HG03039 (cell line): Measurements from ENCODE around the gene CLEC2D.
"Not testable (repeated sequence)": the region's sequence is repeated elsewhere in the genome, so short reads cannot be mapped to it uniquely, and the experiment has no call there.

ENCODE experiments used
- ATAC-seq: cut with Tn5 transposase; IDR thresholded peaks from one replicate; pipeline ENCODE4 v1.9.1; 2021; ENCODE audit warnings: mild to moderate bottlenecking, moderate library complexity; ENCODE audit not compliant: unreplicated experiment

Gene CLEC2D

GRCh38 chr12:9699269-9699897 lies 29.9 kb downstream of the CLEC2D start:
- no peak for ATAC-seq

DNA sequence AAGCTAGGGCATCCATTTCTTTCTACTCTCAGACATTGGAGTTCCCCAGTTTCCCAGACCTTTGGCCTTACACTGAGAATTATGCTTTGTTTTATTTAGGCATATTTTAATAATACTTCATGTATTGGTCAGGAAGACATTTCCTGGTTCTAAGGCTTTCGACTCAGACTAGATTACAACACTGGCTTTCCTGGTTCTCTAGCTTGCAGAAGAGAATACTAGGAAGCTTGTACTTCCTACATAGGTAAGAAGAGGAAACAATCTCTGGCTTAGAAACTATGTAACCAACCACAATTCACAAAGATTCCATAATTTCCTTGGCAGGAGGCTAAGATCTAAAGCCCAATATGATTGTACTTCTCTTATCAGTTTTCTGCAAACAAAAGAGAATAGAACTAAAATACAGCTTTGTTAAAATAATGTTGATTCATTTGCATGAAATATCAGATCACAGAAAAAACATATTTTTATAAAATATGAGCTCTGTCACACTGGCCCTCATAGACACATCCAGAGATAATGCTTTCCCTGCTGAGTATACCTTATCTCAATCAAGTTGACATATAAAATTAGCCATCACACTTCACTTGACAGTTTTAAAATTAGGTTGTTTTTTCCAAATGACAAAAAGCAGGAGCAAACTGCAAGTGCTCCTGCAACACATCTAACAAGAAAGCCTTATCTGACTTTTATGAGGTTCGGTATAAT lies 30.5 kb downstream of the CLEC2D start:
- no peak for ATAC-seq

DNA sequence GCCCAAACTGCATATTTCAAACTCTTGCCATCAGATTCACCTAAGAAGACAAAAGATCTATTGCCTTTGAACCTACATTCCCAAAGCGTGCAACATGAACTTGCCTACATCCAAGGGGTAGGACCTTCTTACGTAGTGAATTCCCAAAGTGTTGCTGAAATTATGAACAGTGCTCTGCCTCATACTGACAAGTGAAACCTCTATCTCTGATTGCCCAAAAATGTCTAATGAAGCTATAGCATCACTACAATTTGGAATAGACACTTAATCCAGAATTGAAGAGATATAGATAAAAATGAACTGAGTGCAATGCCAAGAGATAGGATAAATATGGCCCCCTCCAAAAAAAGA lies 31.1 kb downstream of the CLEC2D start:
- ATAC-seq, result no peak

DNA sequence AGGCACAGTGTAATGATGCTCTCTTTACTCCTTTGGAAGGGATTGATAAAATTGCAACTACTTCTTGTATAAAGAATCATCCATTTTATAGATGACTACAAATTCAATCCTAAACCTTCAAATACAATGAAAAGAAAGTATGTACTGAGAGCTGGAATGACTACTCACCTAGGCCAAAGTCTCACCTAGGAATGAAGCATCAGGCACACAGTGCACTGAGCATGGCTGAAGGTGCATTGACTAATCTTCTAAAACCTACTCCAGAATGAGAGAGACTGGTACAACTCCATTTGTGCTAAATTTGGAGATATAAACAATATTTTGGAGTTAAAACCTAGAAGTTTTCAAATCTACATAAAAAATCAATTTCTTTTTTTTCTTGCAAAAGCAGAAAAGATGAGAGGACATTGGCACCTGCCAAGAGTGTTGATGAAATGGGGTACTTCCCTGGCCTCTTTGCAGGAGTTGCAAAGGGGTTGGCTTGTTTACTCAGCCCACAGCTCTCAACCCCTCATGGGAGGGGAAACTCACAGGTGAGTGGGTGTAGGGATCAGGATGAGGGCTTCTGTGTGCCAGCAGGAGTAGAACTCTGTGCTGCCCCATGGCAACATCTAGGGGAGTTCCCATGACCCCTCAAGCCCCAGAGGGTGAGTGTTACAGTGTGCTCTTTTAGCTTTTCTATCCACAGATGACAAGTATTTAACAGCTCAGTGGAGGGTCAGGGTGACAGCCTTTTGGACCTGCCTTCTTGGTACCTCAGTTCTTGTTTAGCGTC lies 32.1 kb downstream of the CLEC2D start:
- ATAC-seq, result no peak

- ATAC-seq, result no peak
These were observed 32.7 kb downstream of the CLEC2D start for GRCh38 chr12:9702255-9702654.

GRCh38 chr12:9704561-9704960 lies 35.0 kb downstream of the CLEC2D start:
- ATAC-seq, result not testable (repeated sequence)

DNA sequence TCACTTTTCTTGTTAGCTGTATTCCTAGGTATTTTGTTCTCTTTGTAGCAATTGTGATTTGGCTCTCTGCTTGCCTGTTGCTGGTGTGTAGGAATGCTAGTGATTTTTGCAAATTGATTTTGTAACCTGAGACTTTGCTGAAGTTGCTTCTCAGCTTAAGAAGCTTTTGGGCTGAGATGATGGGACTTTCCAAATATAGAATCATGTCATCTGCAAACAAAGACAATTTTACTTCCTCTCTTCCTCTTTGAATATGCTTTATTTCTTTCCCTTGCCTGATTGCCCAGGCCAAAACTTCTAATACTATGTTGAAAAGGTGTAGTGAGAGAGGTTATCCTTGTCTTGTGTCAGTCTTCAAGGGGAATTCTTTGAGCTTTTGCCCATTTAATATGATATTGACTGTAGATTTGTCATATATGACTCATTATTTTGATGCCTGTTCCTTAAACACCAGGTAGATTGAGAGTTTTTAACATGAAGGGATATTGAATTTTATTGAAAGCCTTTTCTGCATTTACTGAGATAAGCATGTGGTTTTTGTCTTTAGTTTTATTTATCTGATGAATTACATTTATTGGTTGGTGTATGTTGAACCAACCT lies 36.7 kb downstream of the CLEC2D start:
- no peak for ATAC-seq

- ATAC-seq, result no peak
These were observed 37.8 kb downstream of the CLEC2D start for GRCh38 chr12:9707356-9707755.

DNA sequence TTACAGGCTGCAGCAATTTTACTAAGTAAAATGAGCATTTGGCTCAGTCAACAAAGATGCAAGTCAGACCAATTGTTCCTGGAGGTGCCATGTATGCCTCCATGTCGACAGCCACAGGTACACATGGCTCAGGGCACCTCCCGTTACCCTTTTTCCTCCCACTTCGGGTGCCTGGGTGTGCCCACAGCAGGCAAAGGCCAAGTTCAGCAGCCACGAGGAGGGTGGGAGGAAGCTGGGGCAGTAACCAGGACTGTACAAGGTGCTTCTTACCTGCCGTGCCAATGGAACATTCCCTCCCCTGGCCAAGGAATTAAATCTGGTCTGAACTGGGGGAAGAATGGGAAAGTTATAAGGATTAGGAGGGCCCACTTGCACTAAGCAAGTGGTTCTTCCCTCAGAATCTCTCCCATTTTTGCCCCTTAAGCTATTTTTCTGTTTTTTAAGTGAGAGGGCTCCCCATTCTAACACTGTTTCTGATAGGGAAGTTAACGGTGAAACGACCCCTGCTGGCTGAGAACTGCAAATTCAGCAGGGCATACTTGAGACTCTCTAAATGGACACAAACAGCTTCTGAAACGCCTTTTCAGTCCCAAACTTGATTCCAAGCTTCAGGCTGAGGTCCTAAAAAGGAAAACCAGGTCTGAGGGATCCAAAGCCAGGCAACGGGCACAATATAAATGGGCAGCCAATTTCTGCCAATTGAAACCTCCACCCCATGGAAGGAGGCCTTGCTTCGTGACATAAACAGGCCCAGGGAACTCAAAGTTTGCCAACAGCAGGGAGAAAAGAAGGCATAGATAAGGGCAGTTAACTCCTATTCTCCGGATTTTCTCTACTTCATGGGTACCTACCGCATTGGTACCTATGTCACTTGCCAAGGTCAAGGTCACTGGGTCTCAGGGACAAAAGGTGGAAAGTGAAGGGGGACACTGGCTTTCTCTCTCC lies 38.6 kb downstream of the CLEC2D start:
- no peak for ATAC-seq

GRCh38 chr12:9708853-9709252 lies 39.3 kb downstream of the CLEC2D start:
- ATAC-seq, result no peak

DNA sequence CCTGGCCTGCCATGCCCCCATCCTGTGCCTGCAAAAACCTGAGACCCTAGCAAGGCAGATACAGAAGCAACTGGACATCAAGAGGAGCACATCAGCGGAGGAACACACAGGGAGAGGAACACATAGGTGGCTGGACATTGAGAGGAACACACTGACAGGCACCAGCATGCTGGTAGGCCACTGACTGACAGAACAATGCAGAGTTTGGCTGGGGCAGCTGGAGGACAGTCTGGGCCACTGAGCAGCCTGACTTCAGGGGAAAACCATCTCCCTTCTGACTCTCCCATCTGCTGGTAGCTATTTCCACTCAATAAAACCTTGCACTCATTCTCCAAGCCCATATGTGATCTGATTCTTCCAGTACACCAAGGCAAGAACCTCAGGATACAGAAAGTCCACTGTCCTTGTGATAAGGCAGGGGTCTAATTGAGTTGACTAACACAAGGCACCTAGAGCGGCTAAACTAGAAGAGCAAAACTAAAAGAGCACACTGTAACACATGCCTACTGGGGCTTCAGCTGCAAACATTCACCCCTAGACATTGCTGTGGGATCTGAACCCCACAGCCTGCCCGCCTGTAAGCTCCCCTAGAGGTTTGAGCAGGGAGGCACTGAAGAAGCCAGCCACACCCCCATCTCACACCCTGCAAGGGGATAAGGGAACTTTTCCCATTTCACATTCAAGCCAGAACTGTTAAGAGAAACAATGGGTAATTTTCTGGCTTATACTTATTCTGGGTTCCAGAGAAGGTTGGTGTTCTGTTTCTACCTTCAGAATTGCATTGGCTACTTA lies 41.3 kb downstream of the CLEC2D start:
- ATAC-seq, result no peak

DNA sequence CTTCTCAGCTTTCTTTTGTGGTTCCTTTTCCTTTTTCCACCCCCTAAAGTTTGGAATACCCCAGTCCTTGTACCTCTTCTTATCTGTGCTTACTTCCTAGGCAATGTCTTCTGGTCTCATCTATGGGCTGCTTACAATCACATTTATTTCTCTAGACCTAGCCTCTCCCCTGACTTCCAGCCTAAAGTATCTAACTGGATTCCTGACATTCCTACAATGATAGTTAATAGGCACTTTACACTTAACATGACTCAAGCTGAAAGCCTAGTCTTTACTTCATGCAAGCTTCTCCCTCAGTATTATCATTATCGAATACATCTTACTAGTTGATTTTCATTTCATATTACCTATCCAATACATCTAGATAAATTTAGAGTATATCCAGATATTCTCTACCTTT lies 42.2 kb downstream of the CLEC2D start:
- no peak for ATAC-seq

GRCh38 chr12:9713032-9713558 lies 43.6 kb downstream of the CLEC2D start:
- peak; percentile 57 for ATAC-seq

- no peak for ATAC-seq
These were observed 47.8 kb downstream of the CLEC2D start for GRCh38 chr12:9717070-9717925.

GRCh38 chr12:9718968-9719367 lies 49.5 kb downstream of the CLEC2D start:
- ATAC-seq, result no peak

- peak; percentile 44 for ATAC-seq
These were observed 50.3 kb downstream of the CLEC2D start for GRCh38 chr12:9719790-9720189.

GRCh38 chr12:9721394-9722092 lies 52.0 kb downstream of the CLEC2D start:
- ATAC-seq, result peak; percentile 43

DNA sequence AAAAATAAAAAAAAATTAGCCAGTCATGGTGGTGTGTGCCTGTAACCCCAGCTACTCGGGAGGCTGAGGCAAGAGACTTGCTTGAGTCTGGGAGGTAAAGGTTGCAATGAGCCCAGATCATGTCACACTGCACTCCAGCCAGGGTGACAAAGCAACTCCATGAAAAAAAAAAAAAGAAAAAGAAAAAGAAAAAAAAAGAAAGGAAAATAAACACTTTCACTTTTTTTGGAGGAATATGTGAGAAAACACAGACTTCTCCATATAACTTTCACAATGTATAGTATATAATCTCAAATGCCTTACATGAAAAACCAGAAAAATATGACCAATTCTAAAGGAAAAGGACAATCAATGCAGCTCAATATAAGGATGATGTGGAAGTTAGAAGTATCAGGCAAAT lies 54.5 kb downstream of the CLEC2D start:
- no peak for ATAC-seq
